ENCODE measurements around the gene ALPK1.
A peak's percentile ranks its signal among the peaks of the same experiment; 100 is the strongest.
"Not testable (repeated sequence)": the region's sequence is repeated elsewhere in the genome, so short reads cannot be mapped to it uniquely, and the experiment has no call there.

ALPK1 gene

GRCh38 chr4:112284662-112285411 is 12.3 kb upstream of the ALPK1 start:
- DNase-seq, result peak; percentile 1

- no peak for DNase-seq
Observed at GRCh38 chr4:112287258-112287989, 9.7 kb upstream of the ALPK1 start.

GRCh38 chr4:112288455-112288854 is 8.7 kb upstream of the ALPK1 start:
- no peak for DNase-seq

- no peak for DNase-seq
Observed at GRCh38 chr4:112289407-112290253, 7.5 kb upstream of the ALPK1 start.

GRCh38 chr4:112290341-112290740 is 6.8 kb upstream of the ALPK1 start:
- no peak for DNase-seq

- DNase-seq, result no peak
Observed at GRCh38 chr4:112299721-112300120, 2.6 kb downstream of the ALPK1 start.

GRCh38 chr4:112302320-112303274 is 5.4 kb downstream of the ALPK1 start:
- DNase-seq, result no peak

GRCh38 chr4:112305477-112305876 is 8.3 kb downstream of the ALPK1 start:
- not testable (repeated sequence) for DNase-seq

- peak; percentile 27 for DNase-seq
Observed at GRCh38 chr4:112309263-112309791, 12.2 kb downstream of the ALPK1 start.

GRCh38 chr4:112311516-112311915 is 14.3 kb downstream of the ALPK1 start:
- DNase-seq, result no peak

- no peak for DNase-seq
Observed at GRCh38 chr4:112312610-112313239, 15.6 kb downstream of the ALPK1 start.

- no peak for DNase-seq
Observed at GRCh38 chr4:112315446-112315845, 18.3 kb downstream of the ALPK1 start.

- no peak for DNase-seq
Observed at GRCh38 chr4:112316360-112316759, 19.2 kb downstream of the ALPK1 start.

- DNase-seq, result no peak
Observed at GRCh38 chr4:112318239-112319142, 21.3 kb downstream of the ALPK1 start.

- DNase-seq, result no peak
Observed at GRCh38 chr4:112321776-112322684, 24.9 kb downstream of the ALPK1 start.

GRCh38 chr4:112322866-112323265 is 25.7 kb downstream of the ALPK1 start:
- DNase-seq, result no peak

GRCh38 chr4:112325530-112325929 is 28.4 kb downstream of the ALPK1 start:
- no peak for DNase-seq

- peak; percentile 42 for DNase-seq
Observed at GRCh38 chr4:112327965-112328733, 31.0 kb downstream of the ALPK1 start.
